GM12892 (cell line): ENCODE results near the gene DENND1C.

Experiments
- POLR2A ChIP-seq: IDR thresholded peaks from 2 replicates; pipeline ENCODE4 v1.6.1; 2011; ENCODE audit warnings: low read depth, low read length, control low read depth
- POLR2AphosphoS5 ChIP-seq: IDR thresholded peaks from 2 replicates; pipeline ENCODE4 v1.6.1; 2011; ENCODE audit warnings: low read depth, low read length, control low read depth

DNA sequence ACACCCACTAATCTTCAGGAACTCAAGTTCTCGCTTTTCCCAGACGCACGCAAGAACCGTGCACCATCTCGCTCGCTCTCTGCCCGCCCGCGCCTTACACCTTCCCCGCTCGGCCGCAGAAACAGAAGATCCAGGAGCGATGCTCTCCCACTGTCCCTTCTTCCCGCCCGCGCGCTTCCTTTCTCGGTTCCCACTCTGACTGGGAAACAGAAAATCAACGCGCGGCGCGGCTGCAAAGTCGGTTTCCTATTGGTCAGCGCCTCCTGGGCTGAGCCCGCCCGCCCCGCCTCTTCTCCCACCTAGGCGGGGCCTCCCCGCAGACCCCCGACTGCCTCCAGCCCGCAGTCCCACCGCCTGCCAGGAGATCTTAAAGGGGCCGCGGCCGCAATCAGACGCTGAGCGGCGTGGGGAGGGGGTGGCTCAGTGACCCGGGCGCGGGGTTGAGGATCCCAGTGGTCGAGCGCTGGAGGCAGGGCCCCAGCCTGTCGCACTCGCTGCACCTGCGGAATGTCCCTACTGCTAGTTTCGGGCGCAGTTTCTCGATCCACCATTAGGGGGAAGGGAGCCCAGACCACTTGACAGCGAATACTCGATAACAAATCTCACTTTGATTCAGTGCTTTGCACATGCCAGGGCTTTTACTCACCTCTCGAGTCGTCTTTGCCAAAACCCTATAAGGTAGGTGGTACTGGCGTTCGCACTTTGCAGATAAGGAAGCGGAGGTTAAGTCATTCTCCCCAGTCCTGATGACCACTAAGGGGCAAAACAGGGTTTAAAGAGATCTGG, 21.3 kb downstream of the DENND1C start:
- peak; percentile 64; the same call in 1 of the 2 replicates for TF ChIP-seq POLR2A
- no peak for TF ChIP-seq POLR2AphosphoS5
